ENCODE data around the gene COL2A1. TPM values are rescaled to one million over a fixed set of nuclear protein-coding genes. Genes with fewer than 3 reads are reported as not detected.

The COL2A1 gene
- total RNA-seq, 2 experiments from 2014 or later: 0.04 TPM; not detected in 1

Other genes starting within 250 kb of the COL2A1 start
- gene RAPGEF3, start 245.6 kb downstream of the COL2A1 start, total RNA-seq: under 1 TPM; 0.27 to 0.54 TPM
- 1 to 10 TPM; 5.4 to 6.0 TPM for gene SLC48A1, start 231.2 kb downstream of the COL2A1 start, total RNA-seq
- gene HDAC7, start 184.6 kb downstream of the COL2A1 start, total RNA-seq: 100 to 1,000 TPM; 233 to 246 TPM
- 10 to 100 TPM; 55.8 TPM for gene VDR, start 99.5 kb downstream of the COL2A1 start, total RNA-seq
- 100 to 1,000 TPM; 158 to 168 TPM for gene TMEM106C, start 40.9 kb downstream of the COL2A1 start, total RNA-seq
- 10 to 100 TPM; 42.6 to 53.6 TPM for gene SENP1, start 101.6 kb upstream of the COL2A1 start, total RNA-seq
- 10 to 100 TPM; 65.4 to 67.7 TPM for gene PFKM, start 114.9 kb upstream of the COL2A1 start, total RNA-seq
- gene ASB8, start 153.0 kb upstream of the COL2A1 start, total RNA-seq: 10 to 100 TPM; 29.9 to 30.3 TPM
- under 1 TPM; 0.33 to 0.36 TPM for gene CCDC184, start 179.2 kb upstream of the COL2A1 start, total RNA-seq
- gene OR10AD1, start 198.8 kb upstream of the COL2A1 start, total RNA-seq: not detected

Data from activated naive CD8-positive, alpha-beta T cell treated with anti-CD3 and anti-CD28 coated beads for 36 hours (primary cell).